T follicular helper cell (primary cell): ENCODE measurements around the gene GJC2.

Source experiments
- DNase-seq: peaks from one replicate; pipeline ENCODE4 v3.0.0-alpha.2; 2020; ENCODE audit warnings: low read depth

GJC2 gene

DNA sequence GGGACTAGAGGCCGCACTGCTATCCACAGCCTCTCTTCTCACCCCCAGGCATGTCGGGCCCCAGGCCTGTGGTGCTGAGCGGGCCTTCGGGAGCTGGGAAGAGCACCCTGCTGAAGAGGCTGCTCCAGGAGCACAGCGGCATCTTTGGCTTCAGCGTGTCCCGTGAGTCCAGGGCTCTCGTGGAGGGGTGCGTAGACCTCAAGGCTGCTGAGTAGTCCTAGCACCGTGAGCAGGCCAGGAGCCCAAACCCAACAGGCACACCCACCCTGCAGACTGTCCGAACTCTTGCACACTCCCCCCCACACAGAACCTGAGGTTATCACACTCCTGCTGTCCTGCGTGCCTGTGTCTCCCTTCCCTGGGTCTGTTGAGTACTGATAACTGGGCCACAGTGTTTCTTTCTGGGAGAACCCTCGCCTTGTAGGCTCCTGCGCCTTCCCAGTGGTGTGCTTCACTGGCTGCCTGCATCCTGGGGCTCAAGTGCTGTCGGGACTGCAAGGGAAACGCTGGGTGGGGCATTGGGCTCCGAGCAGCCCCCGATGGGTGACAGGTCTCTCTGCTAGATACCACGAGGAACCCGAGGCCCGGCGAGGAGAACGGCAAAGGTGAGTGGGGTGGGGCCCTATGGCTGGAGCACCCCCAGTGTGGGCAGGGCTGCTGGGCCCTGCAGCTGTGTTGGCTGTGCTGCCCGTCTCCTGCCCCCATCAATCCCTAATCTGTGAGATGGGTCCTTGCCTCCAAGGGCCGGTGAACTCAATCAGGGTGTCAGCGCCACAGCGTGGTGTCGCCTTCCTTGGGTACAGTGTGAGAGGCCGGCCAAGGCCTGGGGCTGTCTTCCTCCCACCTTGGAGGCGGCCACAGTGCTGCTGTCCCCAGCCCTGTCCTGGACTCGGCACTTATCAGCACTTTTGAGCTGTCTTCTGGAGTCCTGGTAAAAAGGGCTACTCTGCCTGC lies 4.0 kb upstream of the GJC2 start:
- DNase-seq = no peak

DNA sequence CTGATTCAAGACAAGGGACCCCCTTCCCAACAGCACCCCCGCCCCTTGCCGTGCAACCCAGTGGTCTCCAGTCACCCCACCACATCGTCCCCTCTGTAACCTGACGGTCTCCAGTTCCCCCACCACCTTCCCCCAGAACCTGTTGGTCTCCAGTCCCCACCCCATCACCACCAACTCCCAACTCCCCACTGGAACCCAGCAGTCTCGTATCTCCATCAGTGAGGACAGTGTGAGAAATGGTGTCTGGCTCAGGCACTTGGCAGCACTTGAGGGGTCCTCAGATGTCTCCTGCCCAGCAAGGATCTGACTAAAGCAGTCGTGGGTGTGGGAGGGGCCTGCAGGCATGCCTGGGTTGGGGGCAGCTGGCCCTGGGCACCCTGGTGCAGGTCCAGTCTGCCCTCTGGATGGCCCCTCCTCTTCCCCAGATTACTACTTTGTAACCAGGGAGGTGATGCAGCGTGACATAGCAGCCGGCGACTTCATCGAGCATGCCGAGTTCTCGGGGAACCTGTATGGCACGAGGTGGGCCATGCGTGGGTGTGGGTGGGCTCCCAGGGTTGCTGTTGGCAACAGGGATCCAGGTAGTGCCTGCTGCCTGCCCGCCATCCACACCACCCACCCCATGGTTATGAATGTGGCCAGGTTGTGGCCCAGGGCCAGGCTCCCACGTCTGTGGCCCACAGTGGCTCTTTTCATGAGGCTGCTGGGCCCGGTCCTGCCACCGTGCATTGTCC lies 3.1 kb upstream of the GJC2 start:
- no peak for DNase-seq

GRCh38 chr1:228147151-228147693 lies 2.5 kb upstream of the GJC2 start:
- DNase-seq = no peak

DNA sequence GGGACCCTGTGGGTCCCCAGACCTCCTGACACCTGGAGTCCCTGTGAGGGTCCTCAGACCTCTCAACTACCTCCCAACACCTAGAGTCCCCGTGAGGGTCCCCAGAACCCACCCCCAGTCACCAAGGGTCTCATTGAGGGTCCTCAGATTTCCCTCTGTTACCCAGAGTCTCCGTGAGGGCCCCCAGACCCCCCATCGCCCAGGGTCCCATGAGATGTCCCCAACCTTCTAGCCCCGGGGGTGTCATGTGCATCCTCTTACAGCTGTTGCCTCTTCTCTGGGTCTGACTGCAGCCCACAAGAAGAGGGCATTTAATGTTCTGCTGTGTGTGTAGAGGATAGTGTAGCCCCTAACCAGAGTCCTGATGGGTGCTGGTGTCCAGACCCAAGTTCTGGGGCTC lies 2.0 kb upstream of the GJC2 start:
- DNase-seq = no peak

DNA sequence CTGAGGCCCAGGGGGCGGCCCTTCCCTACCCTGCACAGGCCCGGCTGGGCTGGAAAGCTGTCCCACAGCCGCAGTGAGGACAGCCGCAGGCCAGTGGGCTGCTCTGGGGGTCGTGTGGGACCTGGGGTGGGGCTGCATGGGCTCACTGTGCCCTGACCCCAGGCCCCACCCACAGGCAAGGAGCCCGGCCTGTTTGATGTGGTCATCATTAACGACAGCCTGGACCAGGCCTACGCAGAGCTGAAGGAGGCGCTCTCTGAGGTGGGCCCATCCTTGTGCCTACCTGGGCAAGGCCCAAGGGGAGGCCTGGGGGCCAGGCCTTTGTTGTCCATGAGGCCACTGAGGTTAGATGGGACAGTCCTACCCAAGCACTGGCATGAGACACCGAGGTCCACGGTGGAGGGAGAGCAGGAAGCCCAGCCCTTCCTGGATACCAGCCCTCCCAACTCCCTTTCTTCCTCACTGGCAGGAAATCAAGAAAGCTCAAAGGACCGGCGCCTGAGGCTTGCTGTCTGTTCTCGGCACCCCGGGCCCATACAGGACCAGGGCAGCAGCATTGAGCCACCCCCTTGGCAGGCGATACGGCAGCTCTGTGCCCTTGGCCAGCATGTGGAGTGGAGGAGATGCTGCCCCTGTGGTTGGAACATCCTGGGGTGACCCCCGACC lies 1.4 kb upstream of the GJC2 start:
- DNase-seq = no peak

DNA sequence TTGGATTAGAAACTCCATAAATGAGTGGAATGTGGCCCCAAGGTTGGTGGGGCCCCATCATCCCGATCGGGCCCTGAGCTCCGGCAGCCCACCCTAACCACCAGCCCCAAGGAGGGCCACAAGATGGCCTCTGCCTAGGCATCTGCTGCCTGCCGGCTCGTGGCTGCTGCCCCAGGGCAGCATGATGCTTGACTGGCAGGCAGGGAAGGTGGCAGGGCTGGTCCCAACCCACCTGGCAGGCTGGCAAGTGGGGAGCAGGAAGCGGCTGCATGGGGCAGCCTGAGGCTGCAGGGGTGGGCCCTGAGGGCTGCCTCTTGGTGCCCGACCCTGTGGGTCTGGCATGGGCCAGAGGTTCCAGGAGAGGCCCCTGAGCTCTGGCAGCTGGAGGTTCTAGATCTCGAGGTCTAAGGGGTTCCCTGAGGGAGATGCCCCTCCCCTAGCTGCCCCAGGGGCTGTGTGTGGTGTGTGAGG lies 760 bp upstream of the GJC2 start:
- DNase-seq = no peak

DNA sequence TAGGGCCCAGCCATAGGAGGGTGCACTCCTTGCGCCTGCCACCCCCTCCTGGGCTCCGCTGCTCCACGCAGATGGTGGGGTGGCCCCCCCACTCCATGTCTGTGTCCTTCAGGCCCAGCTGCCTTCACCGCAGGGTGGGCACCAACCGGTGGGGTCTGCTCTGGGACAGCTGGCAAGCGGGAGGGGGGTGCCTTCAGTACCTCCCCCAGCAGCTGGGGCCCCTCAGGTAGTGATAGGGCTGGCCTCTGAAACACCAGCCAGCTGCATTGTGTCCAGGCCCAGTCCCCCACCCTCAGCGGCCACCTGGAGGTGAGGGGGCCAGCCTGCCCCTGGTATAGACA lies 360 bp downstream of the GJC2 start:
- no peak for DNase-seq

DNA sequence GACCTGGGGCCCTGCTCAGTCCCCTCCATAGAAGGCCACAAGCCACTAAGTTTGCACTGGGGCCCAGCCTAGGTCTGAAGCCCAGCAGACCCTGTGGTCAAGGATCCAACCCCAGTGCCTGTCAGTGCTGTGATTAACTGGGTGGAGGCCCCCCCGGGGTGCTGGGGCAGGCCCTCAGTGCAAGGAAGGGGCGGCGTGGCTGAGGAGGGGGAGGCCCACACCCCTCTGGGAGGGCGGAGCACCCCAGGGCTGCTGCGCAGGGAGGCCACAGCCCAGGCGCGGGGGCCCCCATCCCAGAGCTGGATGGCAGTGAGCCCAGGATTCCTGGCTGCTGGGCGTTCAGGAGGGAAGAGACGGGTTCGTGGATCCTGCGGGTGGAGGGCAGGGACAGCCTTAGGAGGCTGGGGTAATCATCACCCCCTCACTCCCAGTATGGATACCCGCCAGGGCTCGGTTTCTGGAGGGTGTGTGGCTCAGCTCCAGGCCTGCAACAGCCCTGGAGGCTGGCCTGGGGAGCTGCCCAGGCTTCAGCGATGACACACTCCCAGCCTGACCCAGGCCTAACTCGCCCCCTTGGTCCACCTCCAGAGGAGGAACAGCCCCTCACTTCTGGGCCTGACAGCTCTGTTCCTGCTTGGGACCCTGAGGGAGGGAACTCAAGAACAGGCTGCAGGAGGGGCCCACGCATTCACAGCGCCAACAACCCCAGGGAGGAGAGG lies 890 bp downstream of the GJC2 start:
- DNase-seq = no peak

DNA sequence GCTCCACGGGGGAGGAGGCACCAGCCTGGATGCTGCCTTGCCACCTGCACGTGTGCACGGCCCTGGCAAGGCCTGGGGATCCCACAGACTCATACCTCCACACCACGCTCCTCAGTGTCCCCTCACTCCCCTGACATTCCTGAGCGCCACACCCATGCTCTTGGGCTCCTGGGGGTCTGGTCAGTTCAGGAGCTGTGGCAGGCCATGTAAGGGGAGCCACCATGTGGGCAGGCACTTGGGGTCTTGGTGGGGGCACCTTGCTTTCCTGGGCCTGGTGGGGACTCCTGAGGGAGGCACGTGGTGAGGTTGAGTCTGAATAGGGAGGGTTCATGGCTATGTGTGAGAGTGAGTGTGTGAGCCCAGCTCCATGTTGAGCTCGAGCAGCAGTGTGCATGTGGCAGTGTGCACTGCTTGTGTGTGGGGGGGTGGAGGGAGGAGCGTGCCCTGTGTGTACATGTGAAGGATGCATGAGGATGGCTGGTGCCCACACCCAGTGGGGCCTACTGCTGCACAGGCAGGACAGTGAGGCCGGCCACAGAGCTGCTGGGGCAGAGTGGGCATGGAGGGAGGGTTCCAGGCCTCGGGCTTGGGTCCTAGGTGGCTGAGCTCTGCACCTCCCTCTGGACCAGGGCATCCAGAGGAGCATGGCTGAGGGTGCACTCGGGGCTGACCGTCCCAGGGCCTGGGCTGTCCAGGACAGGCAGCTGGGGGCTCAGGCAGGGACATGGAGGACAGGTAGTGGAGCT lies 1.6 kb downstream of the GJC2 start:
- no peak for DNase-seq

DNA sequence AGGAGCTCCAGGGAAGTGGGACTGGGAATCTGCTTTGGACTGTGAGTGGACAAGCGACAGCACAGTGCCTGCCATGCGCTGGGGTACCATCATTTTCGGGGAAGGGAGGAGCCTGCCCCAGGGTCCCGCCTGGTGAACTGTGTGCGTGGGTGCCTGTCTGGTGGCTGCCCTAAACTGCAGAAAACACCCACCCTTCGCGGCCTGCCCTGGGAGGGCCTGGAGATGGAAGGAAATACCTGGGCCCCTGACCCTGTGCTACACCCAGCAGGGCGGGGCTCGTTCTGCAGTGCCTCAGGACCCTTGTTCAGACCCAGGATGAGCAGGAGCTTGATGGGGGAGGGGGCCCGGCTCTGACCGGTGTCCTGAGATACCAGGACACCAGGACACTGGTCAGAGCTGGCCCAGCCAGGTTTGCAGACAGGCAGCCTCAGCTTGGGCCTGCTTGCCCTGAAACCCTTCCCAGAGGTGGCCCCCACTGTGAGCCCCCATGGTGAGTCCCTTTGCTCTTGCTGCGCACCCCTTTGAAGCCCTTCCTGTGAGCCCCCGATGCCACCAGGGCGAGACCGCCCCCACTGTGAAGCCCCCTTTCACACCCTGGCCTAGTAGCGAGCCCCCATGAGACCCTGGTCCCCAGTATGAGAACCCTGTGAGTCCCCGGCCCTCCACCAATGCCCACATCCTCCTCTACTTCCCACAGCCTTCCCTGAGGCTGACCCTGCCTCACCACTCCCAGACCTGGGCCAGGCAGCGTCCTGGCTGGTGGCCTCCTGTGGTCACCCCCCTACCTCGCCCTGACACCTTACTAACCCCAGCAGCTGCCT lies 2.6 kb downstream of the GJC2 start:
- DNase-seq = no peak

- DNase-seq = no peak
These were observed 3.2 kb downstream of the GJC2 start for GRCh38 chr1:228152918-228153258.

DNA sequence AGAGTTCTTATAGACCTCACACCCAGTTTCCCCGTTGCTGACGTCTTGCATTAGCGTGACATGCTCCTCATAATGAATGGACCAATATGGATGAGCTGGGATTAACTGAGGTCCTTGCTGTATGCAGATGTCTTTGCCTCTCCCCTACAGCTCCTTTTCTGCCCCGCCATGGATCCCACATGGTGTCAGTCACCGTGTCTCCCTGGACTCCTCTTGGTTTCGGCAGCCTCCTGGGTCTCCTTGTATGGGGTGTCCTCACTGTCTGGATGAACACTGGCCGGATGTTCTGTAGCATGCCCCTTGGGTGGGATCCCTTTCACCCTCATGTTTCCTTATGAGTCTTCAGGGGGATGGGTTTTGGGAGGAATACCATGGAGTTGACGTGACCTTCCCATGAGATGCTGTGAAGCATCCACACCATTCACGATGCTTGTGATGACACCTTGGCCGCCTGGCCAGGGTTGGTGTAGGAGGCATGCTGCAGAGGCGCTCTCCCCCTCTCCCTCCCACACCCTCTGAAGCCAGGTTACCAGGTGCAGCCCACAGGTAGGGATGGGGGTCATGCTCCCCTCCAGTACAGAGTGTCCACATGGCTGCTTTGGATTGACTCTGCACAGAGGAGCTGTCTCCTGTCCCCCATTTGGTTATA lies 4.4 kb downstream of the GJC2 start:
- no peak for DNase-seq

GRCh38 chr1:228154670-228155571 lies 5.2 kb downstream of the GJC2 start:
- DNase-seq = no peak

DNA sequence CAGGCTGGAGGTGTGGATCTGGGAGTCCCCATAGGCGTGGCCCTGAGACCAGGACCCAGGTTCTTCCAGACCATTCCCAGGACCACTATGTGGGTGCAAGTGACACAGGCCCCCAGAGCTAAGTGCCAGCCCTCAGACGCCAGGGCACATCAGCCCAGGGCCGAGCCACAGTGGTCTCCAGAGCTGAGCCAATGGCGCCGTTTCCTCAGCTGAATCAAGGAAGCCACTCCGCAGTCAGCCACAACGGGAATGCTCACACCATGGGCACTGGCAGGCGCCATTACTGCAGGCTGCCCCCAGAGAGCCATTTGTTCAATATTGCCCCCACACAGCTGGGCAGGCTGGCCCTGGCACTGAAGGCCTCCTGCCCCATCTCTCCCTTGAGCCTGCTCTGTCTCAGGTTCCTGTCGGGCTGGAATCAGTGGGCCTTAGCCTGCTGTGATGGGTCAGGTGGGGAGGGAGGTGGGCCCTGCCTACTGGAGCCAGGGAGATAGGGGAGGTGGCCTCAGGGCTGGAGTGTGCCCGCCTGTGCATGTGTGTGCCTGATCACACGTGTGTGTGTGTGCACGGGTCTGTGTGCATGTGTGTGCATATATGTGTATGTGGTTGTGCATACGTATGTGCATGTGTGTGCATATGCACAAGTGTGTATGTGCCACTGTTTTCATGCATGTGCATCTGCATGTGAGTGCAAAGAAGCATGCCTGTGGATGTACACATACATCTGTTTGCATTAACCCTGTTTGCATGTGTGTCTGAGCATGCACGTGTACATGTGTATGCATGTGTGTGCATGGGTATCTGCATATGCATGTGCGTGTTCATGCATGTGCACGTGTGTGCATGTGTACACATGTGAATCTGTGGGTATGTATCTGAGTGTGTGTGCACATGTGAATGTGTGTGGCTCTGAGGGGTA lies 6.1 kb downstream of the GJC2 start:
- DNase-seq = no peak

DNA sequence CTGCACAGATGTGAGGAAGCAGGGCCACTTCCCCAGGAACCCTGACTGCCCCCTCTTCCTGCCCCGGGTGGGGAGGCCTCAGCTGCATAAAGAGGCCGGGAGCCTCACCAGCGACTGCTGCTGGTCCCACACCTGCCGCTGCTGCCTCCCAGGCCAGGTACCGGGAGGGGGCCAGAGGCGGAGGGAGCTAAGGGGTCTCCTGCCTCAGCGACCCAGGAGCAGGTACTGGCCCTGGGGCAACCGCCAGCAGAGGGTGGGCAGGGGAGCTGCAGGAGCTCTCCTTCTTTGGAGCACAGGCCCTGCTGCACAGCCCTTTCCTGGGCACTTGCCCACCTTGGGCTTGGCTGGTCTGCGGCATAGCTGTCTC lies 6.8 kb downstream of the GJC2 start:
- no peak for DNase-seq

DNA sequence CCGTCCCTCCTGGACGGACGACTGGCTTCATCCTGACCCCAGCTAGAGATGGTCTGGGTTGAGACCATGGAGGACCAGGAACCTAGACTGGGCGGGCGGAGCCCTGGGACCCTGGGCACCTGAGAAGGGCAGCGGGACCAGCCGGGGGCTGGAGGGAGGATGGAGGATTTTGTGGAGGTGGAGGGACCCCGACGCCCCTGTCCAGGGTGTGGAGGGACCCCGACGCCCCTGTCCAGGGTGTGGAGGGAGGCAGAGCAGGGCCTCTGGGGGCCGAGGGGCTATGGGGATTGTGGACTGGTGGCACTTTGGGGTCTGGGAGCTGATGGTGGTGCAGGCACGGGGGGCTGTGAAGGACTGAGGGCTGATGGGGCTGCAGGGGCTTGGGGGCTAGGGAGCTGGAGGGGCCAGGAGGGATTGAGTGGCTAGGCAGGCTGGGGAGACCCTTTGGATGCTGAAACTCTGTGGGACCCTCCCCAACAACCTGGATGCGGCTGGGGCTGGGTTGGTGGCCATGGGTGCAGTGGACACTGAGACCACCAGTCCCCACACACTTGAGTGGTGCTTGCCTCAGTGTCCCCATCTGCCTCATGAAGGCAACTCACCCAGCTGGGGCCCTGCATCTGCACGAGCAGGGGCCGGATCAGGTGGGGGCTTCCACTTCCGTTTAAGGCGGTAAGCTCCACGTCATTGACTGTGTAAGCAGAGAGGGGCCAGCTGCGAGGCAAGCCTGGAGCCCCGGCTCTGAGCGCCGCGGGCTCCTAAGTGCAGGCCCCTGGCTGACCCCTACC lies 7.4 kb downstream of the GJC2 start:
- no peak for DNase-seq

GRCh38 chr1:228157729-228158126 lies 8.0 kb downstream of the GJC2 start:
- no peak for DNase-seq
